CD4-positive, CD25-positive, alpha-beta regulatory T cell (primary cell): ENCODE data around the gene LRRC8B. TPM values are rescaled to one million over a fixed set of nuclear protein-coding genes. Genes with fewer than 3 reads are reported as not detected.
A peak's percentile ranks its signal among the peaks of the same experiment; 100 is the strongest.

ENCODE experiments used
- ATAC-seq, 2 donors: fragments of 150-1000 bp; cut with Tn5 transposase; one replicate each; pipeline ENCODE4 v1.10.0; 2021; ENCODE audit warnings: low read depth in 2 of 2, moderate number of reproducible peaks in 2 of 2, moderate library complexity in 1 of 2
- DNase-seq, 3 donors: peaks; one replicate each; pipeline versions ENCODE4 v3.0.0 to v3.0.0-alpha.2; 2012 to 2022; ENCODE audit warnings: mixed read lengths in 1 of 3
- H3K27ac ChIP-seq: one replicate; pipeline ENCODE4 v1.7.0; 2013; ENCODE audit warnings: mild to moderate bottlenecking, low read length; ENCODE audit not compliant: insufficient read depth, poor library complexity, severe bottlenecking
- H3K27me3 ChIP-seq: one replicate; pipeline ENCODE4 v1.7.0; 2013; ENCODE audit warnings: low read length; ENCODE audit not compliant: control insufficient read depth, insufficient read depth
- H3K36me3 ChIP-seq: one replicate; pipeline ENCODE4 v1.7.0; 2013; ENCODE audit warnings: mild to moderate bottlenecking, low read length, moderate library complexity; ENCODE audit not compliant: control insufficient read depth, insufficient read depth
- H3K4me1 ChIP-seq: 2 replicates; pipeline ENCODE4 v1.7.0; 2013; ENCODE audit warnings: mild to moderate bottlenecking, low read length; ENCODE audit not compliant: insufficient read depth, control insufficient read depth, poor library complexity, severe bottlenecking
- H3K4me3 ChIP-seq: one replicate; pipeline ENCODE4 v1.7.0; 2013; ENCODE audit warnings: low read depth, mild to moderate bottlenecking, low read length, moderate library complexity
- H3K9me3 ChIP-seq, 2 experiments: 1 replicate in 1 of 2; 2 replicates in 1 of 2; pipeline ENCODE4 v1.7.0; 2013; ENCODE audit warnings: low read length in 2 of 2, mild to moderate bottlenecking in 1 of 2, moderate library complexity in 1 of 2; ENCODE audit not compliant: control insufficient read depth in 2 of 2
- H3K27ac Mint-ChIP-seq, 3 donors: one replicate each; pipeline ENCODE4 v1.8.0; 2020 to 2022; ENCODE audit warnings: mild to moderate bottlenecking in 3 of 3, mixed read lengths in 3 of 3, moderate library complexity in 2 of 3
- H3K27me3 Mint-ChIP-seq: one replicate; pipeline ENCODE4 v1.8.0; 2022; ENCODE audit warnings: mild to moderate bottlenecking, mixed read lengths
- H3K36me3 Mint-ChIP-seq: one replicate; pipeline ENCODE4 v1.8.0; 2020; ENCODE audit warnings: mixed read lengths
- H3K4me1 Mint-ChIP-seq, 4 donors: one replicate each; pipeline ENCODE4 v1.8.0; 2020 to 2022; ENCODE audit warnings: mixed read lengths in 4 of 4, mild to moderate bottlenecking in 1 of 4
- H3K4me3 Mint-ChIP-seq, 4 donors: one replicate each; pipeline ENCODE4 v1.8.0; 2020 to 2022; ENCODE audit warnings: mild to moderate bottlenecking in 4 of 4, mixed read lengths in 4 of 4, moderate library complexity in 3 of 4
- H3K9me3 Mint-ChIP-seq, 7 donors: one replicate each; pipeline ENCODE4 v1.8.0; 2020 to 2022; ENCODE audit warnings: mixed read lengths in 7 of 7, mild to moderate bottlenecking in 3 of 7, moderate library complexity in 2 of 7
- polyA plus RNA-seq, 4 donors: library from polyadenylated mRNA; unstranded; fragments of 300-500 nt; fragmentation: Illumina TruSeq; gene quantifications; one replicate each; pipeline ENCODE4 v1.2.3, GENCODE V29; 2021
- total RNA-seq: library from RNA; stranded (reverse); gene quantifications from one replicate; pipeline ENCODE4 v1.2.3, GENCODE V29; 2022

Gene LRRC8B
- total and polyA plus RNA-seq, 5 donors from 2014 or later: 8.9 to 20.4 (median 19.1) TPM

- Histone ChIP-seq H3K36me3 (peaks cover 7% of the 10 kb centered on the region), H3K27me3 (no peaks in the 10 kb centered on the region), H3K4me1 (peaks cover 9% of the 10 kb centered on the region), H3K27ac (no peak overlapping the region), H3K4me3 (no peak overlapping the region), H3K9me3 (no peaks in the 10 kb centered on the region)
- peaks cover 35% of the 10 kb centered on the region for H3K36me3 Mint-ChIP-seq
- no peaks in the 10 kb centered on the region for H3K27me3 Mint-ChIP-seq
- no peak for ATAC-seq
- peak overlapping the region in 1 of 4 donors; percentile 2 for H3K4me3 Mint-ChIP-seq
- H3K4me1 Mint-ChIP-seq: peaks cover 22 to 70% (median 49%) of the 10 kb centered on the region in 4 donors
- DNase-seq: no peak
- H3K9me3 Mint-ChIP-seq: peaks cover 0 to 2% (median 0%) of the 10 kb centered on the region in 7 donors
- peak overlapping the region in 2 of 3 donors; percentile 5 to 8 for H3K27ac Mint-ChIP-seq
Measured at GRCh38 chr1:89532866-89533265, 8.2 kb downstream of the LRRC8B start.

GRCh38 chr1:89535537-89535936 lies 10.9 kb downstream of the LRRC8B start:
- Mint-ChIP-seq H3K27me3 (no peaks in the 10 kb centered on the region), H3K4me1 (peaks cover 30 to 80% (median 65%) of the 10 kb centered on the region in 4 donors), H3K27ac (no peak overlapping the region), H3K4me3 (no peak overlapping the region), H3K9me3 (peaks cover 0 to 2% (median 0%) of the 10 kb centered on the region in 7 donors), H3K36me3 (peaks cover 43% of the 10 kb centered on the region)
- no peak for ATAC-seq
- peaks cover 4% of the 10 kb centered on the region for H3K36me3 ChIP-seq
- DNase-seq: no peak
- no peaks in the 10 kb centered on the region for H3K27me3 ChIP-seq
- H3K9me3 ChIP-seq: no peaks in the 10 kb centered on the region
- H3K27ac ChIP-seq: no peak overlapping the region
- H3K4me1 ChIP-seq: no peaks in the 10 kb centered on the region
- H3K4me3 ChIP-seq: no peak overlapping the region

GRCh38 chr1:89536555-89537341 lies 12.1 kb downstream of the LRRC8B start:
- Mint-ChIP-seq H3K4me1 (peaks cover 33 to 74% (median 63%) of the 10 kb centered on the region in 4 donors), H3K4me3 (peak overlapping the region in 1 of 4 donors; percentile 17), H3K27me3 (no peaks in the 10 kb centered on the region), H3K9me3 (peaks cover 0 to 2% (median 0%) of the 10 kb centered on the region in 7 donors), H3K27ac (peak overlapping the region in 1 of 3 donors; percentile 3), H3K36me3 (peaks cover 42% of the 10 kb centered on the region)
- Histone ChIP-seq H3K4me1 (no peaks in the 10 kb centered on the region), H3K27me3 (no peaks in the 10 kb centered on the region), H3K36me3 (peaks cover 3% of the 10 kb centered on the region), H3K4me3 (no peak overlapping the region), H3K27ac (no peak overlapping the region), H3K9me3 (no peaks in the 10 kb centered on the region)
- ATAC-seq (no peak), DNase-seq (no peak)

- Histone ChIP-seq H3K9me3 (no peaks in the 10 kb centered on the region), H3K36me3 (no peaks in the 10 kb centered on the region), H3K4me3 (no peak overlapping the region), H3K27me3 (no peaks in the 10 kb centered on the region), H3K4me1 (no peaks in the 10 kb centered on the region), H3K27ac (no peak overlapping the region)
- H3K9me3 Mint-ChIP-seq: peaks cover 0 to 1% (median 0%) of the 10 kb centered on the region in 7 donors
- H3K27me3 Mint-ChIP-seq: no peaks in the 10 kb centered on the region
- H3K27ac Mint-ChIP-seq: no peak overlapping the region
- peaks cover 42 to 70% (median 61%) of the 10 kb centered on the region in 4 donors for H3K4me1 Mint-ChIP-seq
- DNase-seq (no peak), ATAC-seq (no peak)
- H3K4me3 Mint-ChIP-seq: no peak overlapping the region
- H3K36me3 Mint-ChIP-seq: peaks cover 29% of the 10 kb centered on the region
Measured at GRCh38 chr1:89538361-89538760, 13.7 kb downstream of the LRRC8B start.

- H3K27me3 Mint-ChIP-seq: no peaks in the 10 kb centered on the region
- no peak overlapping the region for H3K4me3 Mint-ChIP-seq
- no peaks in the 10 kb centered on the region for H3K36me3 ChIP-seq
- peak overlapping the region in 1 of 3 donors; percentile 41 for H3K27ac Mint-ChIP-seq
- H3K4me1 ChIP-seq: no peaks in the 10 kb centered on the region
- no peak for ATAC-seq
- no peaks in the 10 kb centered on the region for H3K27me3 ChIP-seq
- peaks cover 45 to 69% (median 57%) of the 10 kb centered on the region in 4 donors for H3K4me1 Mint-ChIP-seq
- no peaks in the 10 kb centered on the region for H3K9me3 Mint-ChIP-seq
- H3K9me3 ChIP-seq: no peaks in the 10 kb centered on the region
- no peak overlapping the region for H3K27ac ChIP-seq
- no peak overlapping the region for H3K4me3 ChIP-seq
- H3K36me3 Mint-ChIP-seq: peaks cover 29% of the 10 kb centered on the region
- no peak for DNase-seq
Measured at GRCh38 chr1:89539128-89539527, 14.5 kb downstream of the LRRC8B start.

GRCh38 chr1:89540406-89540970 lies 15.9 kb downstream of the LRRC8B start:
- Histone ChIP-seq H3K36me3 (no peaks in the 10 kb centered on the region), H3K9me3 (no peaks in the 10 kb centered on the region), H3K27me3 (no peaks in the 10 kb centered on the region), H3K4me3 (no peak overlapping the region), H3K27ac (no peak overlapping the region), H3K4me1 (no peaks in the 10 kb centered on the region)
- no peak overlapping the region for H3K4me3 Mint-ChIP-seq
- no peaks in the 10 kb centered on the region for H3K9me3 Mint-ChIP-seq
- ATAC-seq (no peak), DNase-seq (no peak)
- H3K27ac Mint-ChIP-seq: peak overlapping the region; percentile 22 to 85 (median 37)
- H3K4me1 Mint-ChIP-seq: peaks cover 46 to 72% (median 57%) of the 10 kb centered on the region in 4 donors
- H3K27me3 Mint-ChIP-seq: no peaks in the 10 kb centered on the region
- peaks cover 24% of the 10 kb centered on the region for H3K36me3 Mint-ChIP-seq

- H3K9me3 ChIP-seq: no peaks in the 10 kb centered on the region
- Mint-ChIP-seq H3K4me1 (peaks cover 47 to 74% (median 57%) of the 10 kb centered on the region in 4 donors), H3K4me3 (no peak overlapping the region), H3K9me3 (no peaks in the 10 kb centered on the region), H3K27ac (no peak overlapping the region), H3K27me3 (no peaks in the 10 kb centered on the region), H3K36me3 (peaks cover 15% of the 10 kb centered on the region)
- H3K27ac ChIP-seq: no peak overlapping the region
- no peak overlapping the region for H3K4me3 ChIP-seq
- ATAC-seq (no peak), DNase-seq (no peak)
- H3K4me1 ChIP-seq: no peaks in the 10 kb centered on the region
- H3K27me3 ChIP-seq: no peaks in the 10 kb centered on the region
- no peaks in the 10 kb centered on the region for H3K36me3 ChIP-seq
Measured at GRCh38 chr1:89542345-89542744, 17.7 kb downstream of the LRRC8B start.
